K562 (cell line): ENCODE data around the gene BNIP5. TPM values are rescaled to one million over a fixed set of nuclear protein-coding genes. Genes with fewer than 3 reads are reported as not detected.

Experiments
- ATAC-seq: fragments of 200-7000 bp; cut with Tn5 transposase; 3 replicates; pipeline ENCODE4 v1.9.1; 2020; ENCODE audit warnings: moderate library complexity
- BruUV-seq: library from RNA; stranded (reverse); fragments of 400-500 nt; replicated peaks from 2 replicates; lab custom pipeline; 2021; lab: Mats Ljungman, UMichigan
- CTCF ChIA-PET: fragments of 300-600 bp; formaldehyde crosslinking; extraction: SDS; loops from one replicate; lab custom pipeline; 2021; ENCODE audit warnings: low intra/inter-chr PET ratio; lab: Yijun Ruan, JAX
- POLR2A ChIA-PET: fragments of 300-600, 350-650 bp; sonication (Branson Sonifier 250); formaldehyde crosslinking; extraction: SDS; loops from one replicate; lab custom pipeline; 2021; ENCODE audit warnings: antibody characterized with exemption, inconsistent platforms; lab: Yijun Ruan, JAX
- DNase-seq, 4 experiments: peaks; one replicate each; pipeline versions ENCODE4 v3.0.0 to v3.0.0-alpha.2; 2011 to 2018; ENCODE audit warnings: low spot score in 3 of 4, mixed read lengths in 3 of 4; ENCODE audit errors: extremely low read depth in 1 of 4
- FAIRE-seq: peaks from 2 replicates; lab custom pipeline; 2011; peaks lifted over from hg19 to GRCh38; lab: Jason Lieb, UNC
- H2AFZ ChIP-seq: 2 replicates; pipeline ENCODE4 v1.6.0; 2011; ENCODE audit warnings: low read depth, low read length, control low read depth, inconsistent platforms
- H3K27ac ChIP-seq: fragments of 200-600 bp; 3 replicates; pipeline ENCODE4 v1.8.0; 2011; ENCODE audit warnings: low read depth, mild to moderate bottlenecking, control low read depth, inconsistent platforms, low read length, moderate library complexity, mixed read lengths; ENCODE audit errors: extremely low read depth
- H3K27me3 ChIP-seq, 2 experiments: fragments of 300-600 bp in 1 of 2; 2 replicates in 1 of 2; 3 replicates in 1 of 2; pipeline versions ENCODE4 v1.6.0 to v1.8.0; 2011; ENCODE audit warnings: inconsistent platforms in 2 of 2, low read length in 2 of 2, mild to moderate bottlenecking in 1 of 2, mixed read lengths in 1 of 2, moderate library complexity in 1 of 2; ENCODE audit not compliant: control insufficient read depth in 2 of 2, insufficient read depth in 2 of 2
- H3K36me3 ChIP-seq: fragments of 300-600 bp; 3 replicates; pipeline ENCODE4 v1.8.0; 2011; ENCODE audit warnings: mild to moderate bottlenecking, low read length, inconsistent platforms; ENCODE audit not compliant: control insufficient read depth, insufficient read depth
- H3K4me1 ChIP-seq, 2 experiments: fragments of 200-600 bp in 1 of 2; replicated peaks in 1 of 2; 2 replicates in 1 of 2; 3 replicates in 1 of 2; pipeline versions ENCODE4 v1.5.1 to v1.8.0; 2011; ENCODE audit warnings: inconsistent platforms in 2 of 2, low read length in 2 of 2, mild to moderate bottlenecking in 1 of 2, mixed read lengths in 1 of 2, moderate library complexity in 1 of 2; ENCODE audit not compliant: control insufficient read depth in 2 of 2, insufficient read depth in 2 of 2
- H3K4me2 ChIP-seq: 2 replicates; pipeline ENCODE4 v1.6.1; 2011; ENCODE audit warnings: low read length, control low read depth, inconsistent platforms, mixed read lengths; ENCODE audit not compliant: insufficient read depth
- H3K4me3 ChIP-seq: fragments of 200-600 bp; sonication (generic), shearing (Covaris generic); 2 replicates; pipeline ENCODE4 v1.5.1; 2016; ENCODE audit warnings: control low read depth, inconsistent platforms
- H3K79me2 ChIP-seq: fragments of 200-600 bp; 3 replicates; pipeline ENCODE4 v1.8.0; 2011; ENCODE audit warnings: low read length, inconsistent platforms; ENCODE audit not compliant: control insufficient read depth, insufficient read depth
- H3K9ac ChIP-seq, 2 experiments: 2 replicates each; pipeline versions ENCODE4 v1.6.0 to v1.6.1; 2011; ENCODE audit warnings: low read depth in 2 of 2, low read length in 2 of 2, control low read depth in 1 of 2, inconsistent platforms in 1 of 2, mild to moderate bottlenecking in 1 of 2, mixed read lengths in 1 of 2; ENCODE audit not compliant: insufficient read depth in 1 of 2
- H3K9me1 ChIP-seq: one replicate; pipeline ENCODE4 v1.6.0; 2011; ENCODE audit warnings: inconsistent platforms, mild to moderate bottlenecking, low read length, moderate library complexity; ENCODE audit not compliant: control insufficient read depth, insufficient read depth
- H3K9me3 ChIP-seq: replicated peaks from 2 replicates; pipeline ENCODE4 v1.5.1; 2011; ENCODE audit warnings: low read depth, low read length, inconsistent platforms; ENCODE audit not compliant: control insufficient read depth, insufficient read depth
- H4K20me1 ChIP-seq: replicated peaks from 2 replicates; pipeline ENCODE4 v1.6.1; 2011; ENCODE audit warnings: low read length, inconsistent platforms, mixed read lengths; ENCODE audit not compliant: control insufficient read depth, insufficient read depth
- ASH1L ChIP-seq: fragments of 450-650 bp; IDR thresholded peaks from 2 replicates; pipeline ENCODE4 v1.6.1; 2018; ENCODE audit warnings: borderline replicate concordance, mild to moderate bottlenecking, low read depth; ENCODE audit not compliant: partially characterized antibody
- CBFA2T3 ChIP-seq: fragments of 450-650 bp; IDR thresholded peaks from 2 replicates; pipeline ENCODE4 v1.6.1; 2017
- CREM ChIP-seq: IDR thresholded peaks from 2 replicates; pipeline ENCODE4 v1.6.1; 2014; ENCODE audit warnings: antibody characterized with exemption, low read depth
- GTF2E2 ChIP-seq: fragments of 200-800 bp; sonication (Bioruptor generic); IDR thresholded peaks from 2 replicates; pipeline ENCODE4 v1.6.1; 2016; ENCODE audit warnings: missing genetic modification characterization, missing compliant biosample characterization
- HNRNPK ChIP-seq: fragments of 200-400 bp; formaldehyde crosslinking; IDR thresholded peaks from one replicate; pipeline ENCODE4 v1.6.1; 2018; ENCODE audit warnings: mild to moderate bottlenecking, low read depth, low read length; ENCODE audit not compliant: poor library complexity, severe bottlenecking
- HNRNPL ChIP-seq: fragments of 200-400 bp; formaldehyde crosslinking; IDR thresholded peaks from 2 replicates; pipeline ENCODE4 v1.6.1; 2017; ENCODE audit warnings: low read depth, mild to moderate bottlenecking, low read length
- ILK ChIP-seq: fragments of 450-650 bp; IDR thresholded peaks from 2 replicates; pipeline ENCODE4 v1.6.1; 2016; ENCODE audit warnings: missing genetic modification characterization, low read depth, mild to moderate bottlenecking, missing compliant biosample characterization, moderate library complexity, borderline replicate concordance
- KDM2B ChIP-seq: fragments of 250-450 bp; sonication (Bioruptor Pico); IDR thresholded peaks from 2 replicates; pipeline ENCODE4 v1.8.0; 2021; ENCODE audit warnings: mild to moderate bottlenecking, moderate library complexity
- PML ChIP-seq: IDR thresholded peaks from 2 replicates; pipeline ENCODE4 v1.6.1; 2012; ENCODE audit warnings: low read length, inconsistent platforms
- POLR2G ChIP-seq: fragments of 200-400 bp; formaldehyde crosslinking; IDR thresholded peaks from 2 replicates; pipeline ENCODE4 v1.6.1; 2017; ENCODE audit warnings: low read depth, mild to moderate bottlenecking, antibody characterized with exemption, low read length, moderate library complexity
- SIX5 ChIP-seq, 2 experiments: IDR thresholded peaks; 2 replicates each; pipeline ENCODE4 v1.6.1; 2011; ENCODE audit warnings: low read length in 2 of 2, borderline replicate concordance in 1 of 2, low read depth in 1 of 2, mild to moderate bottlenecking in 1 of 2, moderate library complexity in 1 of 2; ENCODE audit not compliant: insufficient read depth in 1 of 2
- TEAD4 ChIP-seq, 2 experiments: sonication (generic) in 1 of 2; formaldehyde crosslinking in 1 of 2; IDR thresholded peaks; 2 replicates each; pipeline versions ENCODE4 v1.6.1 to v1.8.0; 2012 to 2022; ENCODE audit warnings: borderline replicate concordance in 1 of 2, inconsistent platforms in 1 of 2, low read length in 1 of 2, mild to moderate bottlenecking in 1 of 2, missing genetic modification reagents in 1 of 2
- TOE1 ChIP-seq, 2 experiments: fragments of 450-650 bp in 1 of 2; sonication (generic) in 1 of 2; formaldehyde crosslinking in 1 of 2; IDR thresholded peaks; 2 replicates each; pipeline versions ENCODE4 v1.7.1 to v1.8.0; 2016 to 2022; ENCODE audit warnings: borderline replicate concordance in 2 of 2, mild to moderate bottlenecking in 2 of 2, antibody characterized with exemption in 1 of 2, inconsistent platforms in 1 of 2, low read depth in 1 of 2, missing genetic modification reagents in 1 of 2, moderate library complexity in 1 of 2
- ZBTB17 ChIP-seq: fragments of 450-650 bp; formaldehyde crosslinking; IDR thresholded peaks from 2 replicates; pipeline ENCODE4 v1.4.0; 2020; ENCODE audit warnings: mild to moderate bottlenecking
- ZNF274 ChIP-seq: IDR thresholded peaks from 2 replicates; pipeline ENCODE4 v1.6.1; 2011; ENCODE audit warnings: low read depth, mild to moderate bottlenecking, low read length, moderate library complexity, borderline replicate concordance
- ZNF77 ChIP-seq: fragments of 250-450 bp; sonication (Bioruptor Pico); IDR thresholded peaks from 2 replicates; pipeline ENCODE4 v1.5.0; 2020
- WGBS: fragments of 100-300 bp; shearing (Covaris generic); methylation state at CpG from one replicate; pipeline ENCODE4 v1.1.6; 2016; ENCODE audit warnings: low coverage, mixed read lengths; ENCODE audit not compliant: insufficient coverage; ENCODE audit errors: missing lambda C conversion rate; 5-methylcytosine and 5-hydroxymethylcytosine counted together
- in situ Hi-C: fragments of 300-500 bp; cut with MboI; formaldehyde crosslinking; loops from 4 replicates; pipeline ENCODE4 v1.15.0; 2018; ENCODE audit warnings: inconsistent platforms, mixed read lengths
- intact Hi-C: fragments of 100-400 bp; cut with micrococcal nuclease; formaldehyde crosslinking; loops from 2 replicates; pipeline ENCODE4 v1.14.2; 2022
- polyA plus RNA-seq, 8 experiments: library from polyadenylated mRNA; depleted of rRNA in 4 of 8; stranded (reverse) in 5 of 8; unstranded in 3 of 8; fragments of >200 nt; fragmentation: Nextera tagmentation in 2 of 8; fragmentation: Illumina TruSeq in 1 of 8; extraction: Ambion mirVana in 2 of 8; extraction: Trizol in 1 of 8; gene quantifications; 2 replicates each; pipeline versions ENCODE4 v1.2.1 to v1.2.3, GENCODE V29; 2011 to 2014; ENCODE audit warnings: inconsistent platforms in 1 of 8, missing spikeins in 1 of 8
- total RNA-seq, 7 experiments: library from RNA; depleted of rRNA in 6 of 7; stranded (reverse); fragments of >200 nt in 6 of 7; fragmentation: Illumina TruSeq in 2 of 7; extraction: Trizol in 2 of 7; gene quantifications; 2 replicates each; pipeline versions ENCODE4 v1.2.1 to v1.2.3, GENCODE V29; 2011 to 2021; ENCODE audit warnings: low replicate concordance in 1 of 7
- TF ChIP-seq, protein P1 (sequence below): fragments of 450-650 bp; formaldehyde crosslinking; IDR thresholded peaks from 2 replicates; pipeline ENCODE4 v1.4.0; 2022; ENCODE audit warnings: missing genetic modification characterization
- TF ChIP-seq, protein P2 (sequence below): fragments of 200-800 bp; sonication (Bioruptor generic); IDR thresholded peaks from 2 replicates; pipeline ENCODE4 v1.6.1; 2017; ENCODE audit warnings: missing genetic modification characterization, missing compliant biosample characterization

Gene BNIP5
- total and polyA plus RNA-seq, 9 of the 15 experiments (the other 6 are each of a cell fraction or from before 2014, with no cell fraction given), result not detected

DNA sequence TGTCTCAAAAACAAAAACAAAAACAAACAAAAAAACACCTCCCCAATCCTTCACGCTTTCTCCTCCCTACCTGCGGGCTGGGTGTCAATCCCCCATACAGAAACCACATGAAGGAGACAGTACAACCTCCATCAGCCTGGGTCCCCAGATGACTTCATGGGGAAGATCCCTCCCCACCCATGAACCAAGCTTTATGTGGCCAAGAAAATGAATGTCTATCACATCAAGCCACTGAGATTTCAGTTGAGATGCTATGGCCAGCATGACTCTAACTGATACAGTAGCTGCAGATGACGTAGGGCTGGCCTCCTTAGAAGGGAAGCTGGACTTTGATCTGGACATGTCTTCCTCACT lies 21.2 kb upstream of the BNIP5 start:
- no peaks in the 10 kb centered on the region for H3K36me3 ChIP-seq
- H3K4me1 ChIP-seq, result peaks cover 0 to 12% of the 10 kb centered on the region in 2 experiments; a peak in 2 of 5 replicates
- H4K20me1 ChIP-seq, result no peaks in the 10 kb centered on the region
- no peak overlapping the region for H3K4me2 ChIP-seq
- ChIA-PET CTCF (interaction anchor here (5.9 kb wide), 1 partner anchor 55 kb away, joined by 45 read pairs; no protein-coding TSS in a partner anchor), POLR2A (interaction anchor here (0.7 to 2.4 kb wide), 5 partner anchors 11 to 155 kb away, joined by 3 to 15 read pairs (median 3); no protein-coding TSS in a partner anchor)
- H3K27ac ChIP-seq, result no peak overlapping the region
- no peaks in the 10 kb centered on the region for H3K9me1 ChIP-seq
- H3K4me3 ChIP-seq, result no peak overlapping the region
- intact Hi-C loops, result loop anchor here (5.0 kb wide), 1 partner anchor 101 kb away; no protein-coding TSS in a partner anchor
- H3K27me3 ChIP-seq, result no peaks in the 10 kb centered on the region; a peak in 2 of 5 replicates
- ATAC-seq, result no peak
- 0 out of 2 replicates have a peak, but pooled peaks have one; percentile 22 for TF ChIP-seq CBFA2T3
- TF ChIP-seq SIX5 (IDR thresholded peaks at IDR 0.05; ENCODE audit: borderline replicate concordance in 1 of 2, insufficient read depth in 1 of 2, low read depth in 1 of 2, low read length in 2 of 2), result no peak
- TF ChIP-seq TEAD4 (IDR thresholded peaks at IDR 0.05; ENCODE audit: low read length), result no peak
- TF ChIP-seq TEAD4 (CRISPR knock-in tag; IDR thresholded peaks at IDR 0.05; ENCODE audit: borderline replicate concordance), result no peak
- no peak for TF ChIP-seq GTF2E2 (tag)
- TF ChIP-seq ZBTB17, result no peak
- TF ChIP-seq, protein P1, sequence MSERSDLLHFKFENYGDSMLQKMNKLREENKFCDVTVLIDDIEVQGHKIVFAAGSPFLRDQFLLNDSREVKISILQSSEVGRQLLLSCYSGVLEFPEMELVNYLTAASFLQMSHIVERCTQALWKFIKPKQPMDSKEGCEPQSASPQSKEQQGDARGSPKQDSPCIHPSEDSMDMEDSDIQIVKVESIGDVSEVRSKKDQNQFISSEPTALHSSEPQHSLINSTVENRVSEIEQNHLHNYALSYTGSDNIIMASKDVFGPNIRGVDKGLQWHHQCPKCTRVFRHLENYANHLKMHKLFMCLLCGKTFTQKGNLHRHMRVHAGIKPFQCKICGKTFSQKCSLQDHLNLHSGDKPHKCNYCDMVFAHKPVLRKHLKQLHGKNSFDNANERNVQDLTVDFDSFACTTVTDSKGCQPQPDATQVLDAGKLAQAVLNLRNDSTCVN (CRISPR knock-in tag), result no peak
- TF ChIP-seq PML, result no peak
- TF ChIP-seq ZNF77 (CRISPR knock-in tag), result no peak
- no peak for TF ChIP-seq ZNF274
- TF ChIP-seq HNRNPL, result no peak
- peak; percentile 56 for TF ChIP-seq CREM
- TF ChIP-seq HNRNPK, result no peak
- TF ChIP-seq ILK (tag), result no peak
- TF ChIP-seq TOE1 (IDR thresholded peaks at IDR 0.05; ENCODE audit: borderline replicate concordance), result no peak
- no peak for TF ChIP-seq TOE1 (CRISPR knock-in tag; IDR thresholded peaks at IDR 0.05; ENCODE audit: borderline replicate concordance, low read depth)
- TF ChIP-seq ASH1L, result no peak
- TF ChIP-seq KDM2B (CRISPR knock-in tag), result no peak
- no peak for TF ChIP-seq POLR2G
- TF ChIP-seq, protein P2, sequence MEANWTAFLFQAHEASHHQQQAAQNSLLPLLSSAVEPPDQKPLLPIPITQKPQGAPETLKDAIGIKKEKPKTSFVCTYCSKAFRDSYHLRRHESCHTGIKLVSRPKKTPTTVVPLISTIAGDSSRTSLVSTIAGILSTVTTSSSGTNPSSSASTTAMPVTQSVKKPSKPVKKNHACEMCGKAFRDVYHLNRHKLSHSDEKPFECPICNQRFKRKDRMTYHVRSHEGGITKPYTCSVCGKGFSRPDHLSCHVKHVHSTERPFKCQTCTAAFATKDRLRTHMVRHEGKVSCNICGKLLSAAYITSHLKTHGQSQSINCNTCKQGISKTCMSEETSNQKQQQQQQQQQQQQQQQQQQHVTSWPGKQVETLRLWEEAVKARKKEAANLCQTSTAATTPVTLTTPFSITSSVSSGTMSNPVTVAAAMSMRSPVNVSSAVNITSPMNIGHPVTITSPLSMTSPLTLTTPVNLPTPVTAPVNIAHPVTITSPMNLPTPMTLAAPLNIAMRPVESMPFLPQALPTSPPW (CRISPR knock-in tag), result 0 out of 2 replicates have a peak, but pooled peaks have one; percentile 7
- 15% methylated on average over 3 of the region's 3 CpGs for WGBS
- in situ Hi-C loops, result no loop called here
- BruUV-seq, result no TSS peak
- H2AFZ ChIP-seq, result no peak overlapping the region
- H3K9me3 ChIP-seq, result 0 out of 2 replicates have a peak, but pooled peaks cover 2% of the 10 kb centered on the region
- no peak overlapping the region for H3K9ac ChIP-seq
- no peaks in the 10 kb centered on the region for H3K79me2 ChIP-seq
- FAIRE-seq, result no peak
- DNase-seq, result no peak
